GM12873 (cell line): ENCODE data around the gene SLC46A2.

Experiments used
- TF ChIP-seq, protein P1 (sequence below): IDR thresholded peaks from 2 replicates; pipeline ENCODE4 v1.5.1; 2012; ENCODE audit warnings: low read depth, mild to moderate bottlenecking, moderate library complexity, low read length, control low read depth; ENCODE audit not compliant: insufficient read depth; ENCODE audit errors: missing control alignments

The SLC46A2 gene

DNA sequence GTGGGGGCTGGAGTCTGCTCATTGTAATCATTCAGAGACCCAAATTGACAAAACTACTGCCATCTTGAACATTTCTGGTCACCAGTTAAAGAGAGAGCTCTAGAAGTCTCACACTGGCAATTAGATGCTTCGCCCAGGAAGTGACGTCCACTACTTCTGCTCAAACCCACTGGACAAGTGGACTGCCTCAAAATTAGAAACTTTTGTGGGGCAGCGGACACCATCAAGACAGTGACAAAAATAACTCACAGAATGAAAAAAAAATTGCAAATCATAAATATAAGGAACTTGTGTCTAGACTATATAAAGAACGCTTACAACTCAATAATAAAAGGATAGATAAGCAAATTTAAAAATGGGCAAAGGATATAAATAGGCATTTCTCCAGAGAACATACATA lies 9.8 kb upstream of the SLC46A2 start:
- TF ChIP-seq, protein P1, sequence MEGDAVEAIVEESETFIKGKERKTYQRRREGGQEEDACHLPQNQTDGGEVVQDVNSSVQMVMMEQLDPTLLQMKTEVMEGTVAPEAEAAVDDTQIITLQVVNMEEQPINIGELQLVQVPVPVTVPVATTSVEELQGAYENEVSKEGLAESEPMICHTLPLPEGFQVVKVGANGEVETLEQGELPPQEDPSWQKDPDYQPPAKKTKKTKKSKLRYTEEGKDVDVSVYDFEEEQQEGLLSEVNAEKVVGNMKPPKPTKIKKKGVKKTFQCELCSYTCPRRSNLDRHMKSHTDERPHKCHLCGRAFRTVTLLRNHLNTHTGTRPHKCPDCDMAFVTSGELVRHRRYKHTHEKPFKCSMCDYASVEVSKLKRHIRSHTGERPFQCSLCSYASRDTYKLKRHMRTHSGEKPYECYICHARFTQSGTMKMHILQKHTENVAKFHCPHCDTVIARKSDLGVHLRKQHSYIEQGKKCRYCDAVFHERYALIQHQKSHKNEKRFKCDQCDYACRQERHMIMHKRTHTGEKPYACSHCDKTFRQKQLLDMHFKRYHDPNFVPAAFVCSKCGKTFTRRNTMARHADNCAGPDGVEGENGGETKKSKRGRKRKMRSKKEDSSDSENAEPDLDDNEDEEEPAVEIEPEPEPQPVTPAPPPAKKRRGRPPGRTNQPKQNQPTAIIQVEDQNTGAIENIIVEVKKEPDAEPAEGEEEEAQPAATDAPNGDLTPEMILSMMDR: no peak

DNA sequence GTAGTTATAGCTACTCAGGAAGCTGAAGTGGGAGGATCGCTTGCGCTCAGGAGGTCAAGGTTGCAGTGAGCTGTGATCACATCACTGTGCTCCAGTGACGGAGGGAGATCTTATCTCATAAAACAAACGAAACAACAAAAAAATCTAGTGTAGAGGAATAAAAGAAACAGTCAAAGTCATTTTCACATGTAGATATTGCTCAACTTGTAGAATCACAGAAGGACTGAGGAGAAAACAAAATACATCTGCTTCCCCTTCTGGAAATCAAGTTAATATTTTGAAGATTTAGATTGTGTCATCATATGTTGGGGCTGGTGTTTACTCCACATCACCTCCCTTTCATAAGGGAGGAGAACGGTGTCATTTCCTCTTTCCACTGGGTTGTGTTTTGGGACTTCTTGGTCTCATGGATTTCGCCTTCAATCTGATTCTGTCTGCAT lies 8.2 kb upstream of the SLC46A2 start:
- TF ChIP-seq, protein P1: no peak

DNA sequence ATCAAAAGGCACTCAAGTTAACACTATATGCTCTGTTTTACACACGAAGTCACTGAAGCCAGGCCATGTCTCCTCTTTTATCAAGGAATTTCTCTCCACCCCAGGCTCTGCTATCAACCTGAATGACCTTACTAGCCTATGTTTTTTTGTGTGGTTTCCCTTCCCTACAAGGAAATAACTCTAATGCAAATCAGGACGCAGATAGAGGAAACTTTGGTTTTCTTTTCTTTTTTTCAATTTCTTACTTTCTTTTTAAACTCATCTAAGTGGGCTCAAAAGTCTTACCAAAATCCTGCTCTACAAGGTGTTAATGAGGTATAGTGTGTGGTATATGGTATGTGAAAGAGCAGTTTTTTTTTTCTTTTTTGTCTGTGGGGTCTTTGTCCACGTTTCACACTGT lies 5.5 kb upstream of the SLC46A2 start:
- TF ChIP-seq, protein P1: no peak

DNA sequence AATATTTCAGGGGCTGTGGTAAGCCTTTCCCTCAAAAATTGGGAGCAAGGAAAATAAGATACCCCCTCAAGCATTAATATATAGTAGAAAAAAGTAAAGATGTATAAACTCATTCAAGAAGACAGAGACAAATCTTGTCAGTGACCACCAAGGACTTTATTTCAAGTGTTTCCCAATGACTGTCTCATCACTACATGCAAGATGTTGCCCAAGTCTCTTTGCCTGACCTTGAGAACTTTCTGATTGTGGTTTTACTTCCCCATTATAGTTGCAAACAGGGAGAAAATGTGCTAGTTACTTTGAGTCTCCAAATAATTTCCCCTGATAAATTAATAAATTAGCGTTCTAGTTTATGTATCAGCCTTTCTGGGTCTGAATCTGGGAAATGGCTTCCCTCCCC lies 4.0 kb upstream of the SLC46A2 start:
- TF ChIP-seq, protein P1: no peak

DNA sequence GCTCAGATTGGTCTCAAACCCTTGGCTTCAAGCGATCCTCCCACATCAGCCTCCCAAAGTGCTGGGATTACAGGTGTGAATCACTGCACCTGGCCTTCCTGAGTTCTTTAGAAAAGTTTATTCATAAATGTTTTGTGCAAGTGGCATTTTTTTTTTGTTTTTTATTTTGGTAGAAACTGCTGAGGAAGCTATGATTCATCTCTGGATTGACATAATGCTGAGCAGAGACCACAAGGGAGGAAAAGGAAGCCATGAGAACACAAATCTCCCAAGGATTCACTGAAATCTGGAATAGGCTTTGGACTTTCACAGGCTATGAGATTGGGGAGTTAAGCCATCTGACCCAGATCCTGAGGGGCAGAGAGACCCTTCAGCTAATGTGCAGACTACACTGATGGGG lies 3.4 kb upstream of the SLC46A2 start:
- TF ChIP-seq, protein P1: no peak

DNA sequence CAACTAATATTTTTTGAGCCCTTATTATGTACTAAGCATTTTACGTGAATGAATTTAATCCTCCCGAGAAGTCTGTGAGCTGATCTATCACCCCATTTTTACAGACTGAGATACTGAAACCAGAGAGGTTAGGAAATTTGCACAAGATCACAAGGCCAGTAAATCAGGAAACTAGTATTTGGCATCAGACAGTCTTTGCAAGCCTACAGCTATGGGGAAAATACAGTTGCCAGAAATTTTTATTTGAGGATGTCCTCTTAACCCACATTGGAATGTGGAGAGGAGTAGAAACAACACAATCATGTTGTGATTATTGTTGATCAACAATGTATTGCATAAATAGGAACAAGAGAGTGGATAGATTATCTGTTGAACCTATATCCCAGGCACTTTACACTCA lies 2.3 kb upstream of the SLC46A2 start:
- TF ChIP-seq, protein P1: no peak

DNA sequence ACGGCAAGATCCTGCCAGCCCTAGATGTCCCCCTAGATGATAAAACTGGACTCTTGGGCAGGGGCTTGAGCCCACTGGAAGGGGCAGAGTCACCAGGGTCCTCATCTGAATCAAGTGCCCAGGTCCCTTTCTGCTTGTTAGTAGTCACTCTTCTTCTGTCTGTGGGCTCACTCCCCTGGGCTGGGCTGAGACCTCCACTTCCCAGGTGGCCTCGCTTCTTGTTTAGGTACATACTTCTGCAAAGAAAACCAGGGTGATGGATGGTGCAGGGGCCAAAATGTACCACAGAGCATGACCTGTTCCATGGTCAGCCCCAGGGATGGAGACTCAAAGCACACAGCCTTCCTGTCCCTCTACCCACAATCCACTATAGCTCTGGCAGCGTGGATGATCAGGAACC lies 845 bp upstream of the SLC46A2 start:
- TF ChIP-seq, protein P1: no peak
